HCT116 (cell line): ENCODE data around the gene GGCX. TPM values are rescaled to one million over a fixed set of nuclear protein-coding genes. Genes with fewer than 3 reads are reported as not detected.

Experiments
- ATAC-seq: fragments of 200-7000 bp; cut with Tn5 transposase; 2 replicates; pipeline ENCODE4 v1.9.1; 2020; ENCODE audit warnings: mild to moderate bottlenecking, moderate library complexity
- BruUV-seq: library from RNA; stranded (reverse); fragments of 400-500 nt; replicated peaks from 2 replicates; lab custom pipeline; 2021; lab: Mats Ljungman, UMichigan
- CTCF ChIA-PET: fragments of 300-600 bp; sonication (Branson Sonifier 250); formaldehyde crosslinking; loops from one replicate; lab custom pipeline; 2021; ENCODE audit warnings: antibody characterized with exemption; lab: Charles Lee
- POLR2A ChIA-PET: fragments of 300-600, 350-600 bp; sonication (Branson Sonifier 250); formaldehyde crosslinking; loops from one replicate; lab custom pipeline; 2021; ENCODE audit warnings: antibody characterized with exemption; lab: Charles Lee
- RAD21 ChIA-PET, 2 experiments: fragments of 300-600 bp; sonication (Branson Sonifier 250); formaldehyde crosslinking; loops; one replicate each; lab custom pipeline; 2023; ENCODE audit warnings: low total read pairs in 2 of 2; ENCODE audit not compliant: uncharacterized antibody in 2 of 2, unreplicated experiment in 2 of 2, low non-redundant PET in 1 of 2; lab: Charles Lee
- DNase-seq: peaks from one replicate; pipeline ENCODE4 v3.0.0-alpha.2; 2010; ENCODE audit warnings: low read depth, low spot score
- H2AFZ ChIP-seq: fragments of 200-600 bp; shearing (Covaris generic), sonication (generic); 2 replicates; pipeline ENCODE4 v1.6.1; 2017; ENCODE audit warnings: low read depth, mixed run types, mixed read lengths, antibody characterized with exemption, low read length; ENCODE audit not compliant: poor library complexity, severe bottlenecking
- H3K27ac ChIP-seq: 2 replicates; pipeline ENCODE4 v1.5.1; 2012; ENCODE audit warnings: low read depth, low read length
- H3K27me3 ChIP-seq: fragments of 200-600 bp; sonication (generic); 2 replicates; pipeline ENCODE4 v1.6.1; 2016; ENCODE audit warnings: mixed run types, low read length, mixed read lengths; ENCODE audit not compliant: insufficient read depth
- H3K36me3 ChIP-seq, 2 experiments: fragments of 200-500 bp in 1 of 2; fragments of 200-600 bp in 1 of 2; sonication (Bioruptor generic) in 1 of 2; sonication (generic) in 1 of 2; 2 replicates each; pipeline versions ENCODE4 v1.5.1 to v1.6.1; 2014 to 2016; ENCODE audit warnings: low read length in 2 of 2, inconsistent platforms in 1 of 2, mixed read lengths in 1 of 2, mixed run types in 1 of 2; ENCODE audit not compliant: insufficient read depth in 2 of 2, control insufficient read depth in 1 of 2
- H3K4me1 ChIP-seq, 2 experiments: fragments of 200-600 bp in 1 of 2; sonication (generic) in 1 of 2; 2 replicates each; pipeline versions ENCODE4 v1.5.1 to v1.6.1; 2012 to 2017; ENCODE audit warnings: low read length in 2 of 2, inconsistent platforms in 1 of 2, mild to moderate bottlenecking in 1 of 2, mixed read lengths in 1 of 2, mixed run types in 1 of 2, moderate library complexity in 1 of 2; ENCODE audit not compliant: insufficient read depth in 2 of 2, control insufficient read depth in 1 of 2
- H3K4me2 ChIP-seq: fragments of 200-600 bp; sonication (generic); 2 replicates; pipeline ENCODE4 v1.6.1; 2017; ENCODE audit warnings: mixed run types, low read length, mixed read lengths
- H3K4me3 ChIP-seq, 2 experiments: fragments of 200-600 bp in 1 of 2; sonication (generic) in 1 of 2; replicated peaks in 1 of 2; 2 replicates each; pipeline ENCODE4 v1.5.1; 2011 to 2016; ENCODE audit warnings: low read length in 2 of 2, control low read depth in 1 of 2, low read depth in 1 of 2, mild to moderate bottlenecking in 1 of 2, mixed read lengths in 1 of 2, mixed run types in 1 of 2
- H3K79me2 ChIP-seq: fragments of 200-600 bp; sonication (generic); 2 replicates; pipeline ENCODE4 v1.6.1; 2017; ENCODE audit warnings: mild to moderate bottlenecking, mixed run types, low read length, moderate library complexity, mixed read lengths; ENCODE audit not compliant: insufficient read depth
- H3K9ac ChIP-seq: fragments of 200-600 bp; sonication (generic); 2 replicates; pipeline ENCODE4 v1.6.1; 2016; ENCODE audit warnings: low read length, mixed read lengths
- H3K9me2 ChIP-seq: fragments of 200-600 bp; sonication (generic), shearing (Covaris generic); 2 replicates; pipeline ENCODE4 v1.6.1; 2017; ENCODE audit warnings: mixed run types, mild to moderate bottlenecking, moderate library complexity; ENCODE audit not compliant: insufficient read depth
- H3K9me3 ChIP-seq, 2 experiments: fragments of 200-500 bp in 1 of 2; fragments of 200-600 bp in 1 of 2; sonication (Bioruptor generic) in 1 of 2; sonication (generic) in 1 of 2; 2 replicates each; pipeline ENCODE4 v1.6.1; 2014 to 2017; ENCODE audit warnings: low read length in 2 of 2, mixed read lengths in 2 of 2, inconsistent platforms in 1 of 2, low read depth in 1 of 2, mild to moderate bottlenecking in 1 of 2, mixed run types in 1 of 2, moderate library complexity in 1 of 2; ENCODE audit not compliant: control insufficient read depth in 1 of 2, insufficient read depth in 1 of 2
- H4K20me1 ChIP-seq: fragments of 200-600 bp; sonication (generic), shearing (Covaris generic); 2 replicates; pipeline ENCODE4 v1.6.1; 2017; ENCODE audit warnings: mixed run types, mild to moderate bottlenecking, moderate library complexity; ENCODE audit not compliant: insufficient read depth
- ELF1 ChIP-seq: IDR thresholded peaks from 2 replicates; pipeline ENCODE4 v1.6.1; 2012; ENCODE audit warnings: low read depth, borderline replicate concordance
- EZH2 ChIP-seq: fragments of 200-600 bp; sonication (generic); IDR thresholded peaks from 2 replicates; pipeline ENCODE4 v1.6.1; 2017; ENCODE audit warnings: antibody characterized with exemption, mixed run types
- EZH2phosphoT487 ChIP-seq: fragments of 200-600 bp; IDR thresholded peaks from 2 replicates; pipeline ENCODE4 v1.6.1; 2018; ENCODE audit warnings: antibody characterized with exemption, borderline replicate concordance
- FOSL1 ChIP-seq: IDR thresholded peaks from 2 replicates; pipeline ENCODE4 v1.6.1; 2012; ENCODE audit warnings: low read depth
- JUND ChIP-seq: IDR thresholded peaks from 2 replicates; pipeline ENCODE4 v1.6.1; 2012
- POLR2A ChIP-seq: IDR thresholded peaks from 2 replicates; pipeline ENCODE4 v1.7.0; 2011; ENCODE audit warnings: borderline replicate concordance; ENCODE audit not compliant: insufficient read depth, insufficient read length; ENCODE audit errors: extremely low read depth
- POLR2AphosphoS5 ChIP-seq: IDR thresholded peaks from 2 replicates; pipeline ENCODE4 v1.6.1; 2011; ENCODE audit warnings: mild to moderate bottlenecking, low read depth, low read length, moderate library complexity
- RAD21 ChIP-seq: IDR thresholded peaks from 2 replicates; pipeline ENCODE4 v1.6.1; 2012; ENCODE audit warnings: low read depth, mild to moderate bottlenecking
- SIN3A ChIP-seq: IDR thresholded peaks from 2 replicates; pipeline ENCODE4 v1.6.1; 2012; ENCODE audit warnings: low read depth
- YY1 ChIP-seq: IDR thresholded peaks from 2 replicates; pipeline ENCODE4 v1.6.1; 2011; ENCODE audit warnings: low read length, low read depth, moderate library complexity, mild to moderate bottlenecking; ENCODE audit not compliant: insufficient replicate concordance; ENCODE audit errors: extremely low read depth
- ZFX ChIP-seq: fragments of 450-650 bp; IDR thresholded peaks from 2 replicates; pipeline ENCODE4 v1.6.1; 2017
- ZNF274 ChIP-seq: fragments of 200-500 bp; sonication (Bioruptor generic); IDR thresholded peaks from 2 replicates; pipeline ENCODE4 v1.6.1; 2014; ENCODE audit warnings: mild to moderate bottlenecking, low read depth, low read length, inconsistent platforms
- intact Hi-C: fragments of 100-400 bp; cut with micrococcal nuclease; formaldehyde crosslinking; loops from 2 replicates; pipeline ENCODE4 v1.10.0; 2022
- total RNA-seq: library from RNA; stranded (reverse); gene quantifications from one replicate; pipeline ENCODE4 v1.2.1, GENCODE V29; 2021; ENCODE audit not compliant: unreplicated experiment
- TF ChIP-seq, protein P1 (sequence below): IDR thresholded peaks from 2 replicates; pipeline ENCODE4 v1.6.1; 2012; ENCODE audit warnings: low read depth
- TF ChIP-seq, protein P2 (sequence below): IDR thresholded peaks from 2 replicates; pipeline ENCODE4 v1.6.1; 2012

The GGCX gene
- total RNA-seq, 1 experiment from 2014 or later: 43.5 TPM

GRCh38 chr2:85575739-85576138 is 14.4 kb upstream of the GGCX start:
- H3K9me3 ChIP-seq: no peaks in the 10 kb centered on the region
- DNase-seq: no peak
- no peak overlapping the region for H3K4me3 ChIP-seq
- ChIA-PET RAD21 (no interaction called here), CTCF (no interaction called here), POLR2A (no interaction called here)
- TF ChIP-seq SIN3A (no peak), EZH2 (no peak), FOSL1 (no peak), YY1 (no peak), POLR2AphosphoS5 (no peak), ELF1 (no peak), EZH2phosphoT487 (no peak), RAD21 (no peak)
- H4K20me1 ChIP-seq: no peaks in the 10 kb centered on the region
- H3K4me1 ChIP-seq: peaks cover 18 to 26% of the 10 kb centered on the region in 2 experiments
- no TSS peak for BruUV-seq
- no peak overlapping the region for H3K4me2 ChIP-seq
- H3K9ac ChIP-seq: no peak overlapping the region
- H3K36me3 ChIP-seq: no peaks in the 10 kb centered on the region
- H3K9me2 ChIP-seq: no peaks in the 10 kb centered on the region
- no peaks in the 10 kb centered on the region for H3K27me3 ChIP-seq
- no peak overlapping the region for H3K27ac ChIP-seq
- ATAC-seq: no peak
- intact Hi-C loops: no loop called here
- no peaks in the 10 kb centered on the region for H3K79me2 ChIP-seq
- H2AFZ ChIP-seq: no peak overlapping the region

GRCh38 chr2:85566265-85566664 is 5.0 kb upstream of the GGCX start:
- TF ChIP-seq JUND: no peak
- TF ChIP-seq ZNF274: no peak
- TF ChIP-seq, protein P1, sequence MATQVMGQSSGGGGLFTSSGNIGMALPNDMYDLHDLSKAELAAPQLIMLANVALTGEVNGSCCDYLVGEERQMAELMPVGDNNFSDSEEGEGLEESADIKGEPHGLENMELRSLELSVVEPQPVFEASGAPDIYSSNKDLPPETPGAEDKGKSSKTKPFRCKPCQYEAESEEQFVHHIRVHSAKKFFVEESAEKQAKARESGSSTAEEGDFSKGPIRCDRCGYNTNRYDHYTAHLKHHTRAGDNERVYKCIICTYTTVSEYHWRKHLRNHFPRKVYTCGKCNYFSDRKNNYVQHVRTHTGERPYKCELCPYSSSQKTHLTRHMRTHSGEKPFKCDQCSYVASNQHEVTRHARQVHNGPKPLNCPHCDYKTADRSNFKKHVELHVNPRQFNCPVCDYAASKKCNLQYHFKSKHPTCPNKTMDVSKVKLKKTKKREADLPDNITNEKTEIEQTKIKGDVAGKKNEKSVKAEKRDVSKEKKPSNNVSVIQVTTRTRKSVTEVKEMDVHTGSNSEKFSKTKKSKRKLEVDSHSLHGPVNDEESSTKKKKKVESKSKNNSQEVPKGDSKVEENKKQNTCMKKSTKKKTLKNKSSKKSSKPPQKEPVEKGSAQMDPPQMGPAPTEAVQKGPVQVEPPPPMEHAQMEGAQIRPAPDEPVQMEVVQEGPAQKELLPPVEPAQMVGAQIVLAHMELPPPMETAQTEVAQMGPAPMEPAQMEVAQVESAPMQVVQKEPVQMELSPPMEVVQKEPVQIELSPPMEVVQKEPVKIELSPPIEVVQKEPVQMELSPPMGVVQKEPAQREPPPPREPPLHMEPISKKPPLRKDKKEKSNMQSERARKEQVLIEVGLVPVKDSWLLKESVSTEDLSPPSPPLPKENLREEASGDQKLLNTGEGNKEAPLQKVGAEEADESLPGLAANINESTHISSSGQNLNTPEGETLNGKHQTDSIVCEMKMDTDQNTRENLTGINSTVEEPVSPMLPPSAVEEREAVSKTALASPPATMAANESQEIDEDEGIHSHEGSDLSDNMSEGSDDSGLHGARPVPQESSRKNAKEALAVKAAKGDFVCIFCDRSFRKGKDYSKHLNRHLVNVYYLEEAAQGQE: no peak
- no peak for TF ChIP-seq ELF1
- no peak for TF ChIP-seq ZFX
- no peak for TF ChIP-seq POLR2A
- TF ChIP-seq POLR2AphosphoS5: no peak
- TF ChIP-seq, protein P2, sequence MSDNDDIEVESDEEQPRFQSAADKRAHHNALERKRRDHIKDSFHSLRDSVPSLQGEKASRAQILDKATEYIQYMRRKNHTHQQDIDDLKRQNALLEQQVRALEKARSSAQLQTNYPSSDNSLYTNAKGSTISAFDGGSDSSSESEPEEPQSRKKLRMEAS: no peak
- TF ChIP-seq SIN3A: no peak
- no peak for TF ChIP-seq EZH2
- H3K27me3 ChIP-seq: no peaks in the 10 kb centered on the region
- no peak overlapping the region for H3K4me2 ChIP-seq
- RAD21 ChIA-PET: no interaction called here
- H3K4me1 ChIP-seq: peaks cover 2 to 6% of the 10 kb centered on the region in 2 experiments; a peak in 2 of 4 replicates
- POLR2A ChIA-PET: no interaction called here
- DNase-seq (no peak), ATAC-seq (no peak)
- no peak overlapping the region for H3K4me3 ChIP-seq
- intact Hi-C loops: no loop called here
- no peak overlapping the region for H2AFZ ChIP-seq
- BruUV-seq: no TSS peak
- CTCF ChIA-PET: no interaction called here
- no peak overlapping the region for H3K9ac ChIP-seq
- H3K9me3 ChIP-seq: no peaks in the 10 kb centered on the region
- no peaks in the 10 kb centered on the region for H3K36me3 ChIP-seq
- no peaks in the 10 kb centered on the region for H3K9me2 ChIP-seq
- no peaks in the 10 kb centered on the region for H3K79me2 ChIP-seq
- no peak overlapping the region for H3K27ac ChIP-seq
- H4K20me1 ChIP-seq: no peaks in the 10 kb centered on the region
